A549 (cell line): ENCODE results near the gene MPC1. TPM values are rescaled to one million over a fixed set of nuclear protein-coding genes. Genes with fewer than 3 reads are reported as not detected.

Experiments used
- ATAC-seq, 2 experiments: fragments of 200-7000 bp in 1 of 2; fragments of >200 bp in 1 of 2; cut with Nextera tagmentation in 1 of 2; cut with Tn5 transposase in 1 of 2; 3 replicates each; pipeline versions ENCODE4 v1.8.0 to v1.9.1; 2018 to 2020; ENCODE audit warnings: mild to moderate bottlenecking in 1 of 2, moderate library complexity in 1 of 2
- CTCF ChIA-PET: fragments of 300-600 bp; sonication (Branson Sonifier 250); formaldehyde crosslinking; extraction: SDS; loops from one replicate; lab custom pipeline; 2021; ENCODE audit warnings: antibody characterized with exemption, inconsistent platforms; lab: Yijun Ruan, JAX
- POLR2A ChIA-PET: fragments of 350-600 bp; formaldehyde crosslinking; extraction: SDS; loops from one replicate; lab custom pipeline; 2021; ENCODE audit warnings: antibody characterized with exemption, inconsistent platforms; lab: Yijun Ruan, JAX
- DNase-seq, 2 experiments: peaks; one replicate each; pipeline versions ENCODE4 v3.0.0 to v3.0.0-alpha.2; 2011 to 2016; ENCODE audit warnings: low read depth in 1 of 2, low spot score in 1 of 2
- FAIRE-seq: peaks from 2 replicates; lab custom pipeline; 2011; peaks lifted over from hg19 to GRCh38; lab: Jason Lieb, UNC
- H3K27ac ChIP-seq, 2 experiments: fragments of >200 bp; sonication (Bioruptor Twin); formaldehyde crosslinking; 3 replicates each; pipeline ENCODE4 v1.5.1; 2016 to 2017
- H3K4me1 ChIP-seq: fragments of >200 bp; sonication (Bioruptor Twin); formaldehyde crosslinking; 3 replicates; pipeline ENCODE4 v1.6.1; 2016
- H3K4me2 ChIP-seq: fragments of >200 bp; sonication (Bioruptor Twin); formaldehyde crosslinking; 3 replicates; pipeline ENCODE4 v1.6.1; 2016
- H3K4me3 ChIP-seq: fragments of >200 bp; sonication (Bioruptor Twin); formaldehyde crosslinking; 3 replicates; pipeline ENCODE4 v1.5.1; 2016
- H3K9me3 ChIP-seq: fragments of >200 bp; sonication (Bioruptor Twin); formaldehyde crosslinking; 3 replicates; pipeline ENCODE4 v1.6.1; 2016
- ATOH8 ChIP-seq: fragments of 250-450 bp; sonication (Bioruptor Pico); IDR thresholded peaks from 2 replicates; pipeline ENCODE4 v1.5.0; 2020; ENCODE audit warnings: low read depth, mild to moderate bottlenecking, moderate library complexity
- BCL3 ChIP-seq: fragments of >200 bp; sonication (Bioruptor Twin); formaldehyde crosslinking; IDR thresholded peaks from 3 replicates; pipeline ENCODE4 v1.6.1; 2016
- CBX8 ChIP-seq: fragments of 200-600 bp; sonication (generic); IDR thresholded peaks from 2 replicates; pipeline ENCODE4 v1.6.1; 2016
- CHD2 ChIP-seq: fragments of 150-350 bp; IDR thresholded peaks from 2 replicates; pipeline ENCODE4 v1.6.1; 2014; ENCODE audit warnings: low read length; ENCODE audit not compliant: partially characterized antibody
- ELK1 ChIP-seq: fragments of 150-350 bp; IDR thresholded peaks from 2 replicates; pipeline ENCODE4 v1.6.1; 2014; ENCODE audit warnings: low read depth, mild to moderate bottlenecking, low read length
- EP300 ChIP-seq, 2 experiments: fragments of >200 bp; sonication (Bioruptor Twin); formaldehyde crosslinking; IDR thresholded peaks; 2 replicates in 1 of 2; 3 replicates in 1 of 2; pipeline ENCODE4 v1.6.1; 2016 to 2017
- ESRRA ChIP-seq: fragments of 150-350 bp; IDR thresholded peaks from 2 replicates; pipeline ENCODE4 v1.6.1; 2014; ENCODE audit warnings: mild to moderate bottlenecking, low read length, borderline replicate concordance
- FOSB ChIP-seq: fragments of 250-450 bp; sonication (Bioruptor Pico); IDR thresholded peaks from 2 replicates; pipeline ENCODE4 v1.5.0; 2020; ENCODE audit warnings: mild to moderate bottlenecking, moderate library complexity
- FOSL2 ChIP-seq, 2 experiments: fragments of 450-650 bp in 1 of 2; fragments of >200 bp in 1 of 2; sonication (Bioruptor Twin) in 1 of 2; formaldehyde crosslinking; IDR thresholded peaks; 2 replicates each; pipeline versions ENCODE4 v1.5.0 to v1.6.1; 2016 to 2020; ENCODE audit warnings: mild to moderate bottlenecking in 1 of 2, moderate library complexity in 1 of 2
- GATA3 ChIP-seq: IDR thresholded peaks from 2 replicates; pipeline ENCODE4 v1.6.1; 2012; ENCODE audit warnings: borderline replicate concordance
- HEYL ChIP-seq: fragments of 250-450 bp; sonication (Bioruptor Pico); IDR thresholded peaks from 2 replicates; pipeline ENCODE4 v1.8.0; 2021; ENCODE audit warnings: mild to moderate bottlenecking, moderate library complexity
- JUN ChIP-seq, 2 experiments: fragments of >200 bp; sonication (Bioruptor Twin); formaldehyde crosslinking; IDR thresholded peaks; 2 replicates in 1 of 2; 3 replicates in 1 of 2; pipeline ENCODE4 v1.6.1; 2016 to 2017
- JUNB ChIP-seq: fragments of >200 bp; sonication (Bioruptor Twin); formaldehyde crosslinking; IDR thresholded peaks from 2 replicates; pipeline ENCODE4 v1.6.1; 2016
- KDM5A ChIP-seq: fragments of 200-600 bp; sonication (generic); IDR thresholded peaks from 2 replicates; pipeline ENCODE4 v1.6.1; 2016; ENCODE audit warnings: antibody characterized with exemption, mild to moderate bottlenecking
- MAZ ChIP-seq: fragments of 150-350 bp; IDR thresholded peaks from 2 replicates; pipeline ENCODE4 v1.6.1; 2014; ENCODE audit warnings: antibody characterized with exemption, low read depth, low read length, borderline replicate concordance
- MYC ChIP-seq: IDR thresholded peaks from 2 replicates; pipeline ENCODE4 v1.6.1; 2012; ENCODE audit warnings: mild to moderate bottlenecking, inconsistent platforms, low read length, improper control_type of control experiment, borderline replicate concordance
- NPAS2 ChIP-seq: fragments of 250-450 bp; sonication (Bioruptor Pico); IDR thresholded peaks from 2 replicates; pipeline ENCODE4 v1.8.0; 2022; ENCODE audit warnings: mild to moderate bottlenecking, moderate library complexity, borderline replicate concordance
- PHF8 ChIP-seq: fragments of 200-600 bp; sonication (generic); IDR thresholded peaks from 2 replicates; pipeline ENCODE4 v1.6.1; 2016; ENCODE audit warnings: low read depth, mild to moderate bottlenecking, antibody characterized with exemption, moderate library complexity, borderline replicate concordance
- POLR2A ChIP-seq: IDR thresholded peaks from 2 replicates; pipeline ENCODE4 v1.6.1; 2012; ENCODE audit warnings: mild to moderate bottlenecking, low read length
- POLR2AphosphoS2 ChIP-seq: conservative IDR thresholded peaks from 2 replicates; pipeline ENCODE4 v1.6.1; 2012; ENCODE audit warnings: low read length, improper control_type of control experiment, inconsistent platforms
- RAD21 ChIP-seq, 2 experiments: fragments of >200 bp in 1 of 2; sonication (Bioruptor Twin) in 1 of 2; formaldehyde crosslinking in 1 of 2; IDR thresholded peaks in 1 of 2; conservative IDR thresholded peaks in 1 of 2; 2 replicates in 1 of 2; 3 replicates in 1 of 2; pipeline ENCODE4 v1.6.1; 2012 to 2018; ENCODE audit warnings: inconsistent platforms in 1 of 2
- RARB ChIP-seq: fragments of 250-450 bp; sonication (Bioruptor Pico); IDR thresholded peaks from 2 replicates; pipeline ENCODE4 v1.8.0; 2021; ENCODE audit warnings: mild to moderate bottlenecking, moderate library complexity
- REST ChIP-seq: fragments of 200-600 bp; sonication (generic); IDR thresholded peaks from 2 replicates; pipeline ENCODE4 v1.6.1; 2016; ENCODE audit warnings: antibody characterized with exemption, mild to moderate bottlenecking, moderate library complexity
- RNF2 ChIP-seq: fragments of 200-600 bp; sonication (generic); IDR thresholded peaks from 2 replicates; pipeline ENCODE4 v1.6.1; 2016; ENCODE audit warnings: low read depth, mild to moderate bottlenecking, antibody characterized with exemption, moderate library complexity, borderline replicate concordance
- SREBF2 ChIP-seq: fragments of 450-650 bp; IDR thresholded peaks from 2 replicates; pipeline ENCODE4 v1.6.1; 2014; ENCODE audit warnings: mild to moderate bottlenecking, moderate library complexity
- TFCP2L1 ChIP-seq: fragments of 250-450 bp; sonication (Bioruptor Pico); IDR thresholded peaks from 2 replicates; pipeline ENCODE4 v1.5.0; 2021; ENCODE audit warnings: mild to moderate bottlenecking
- ZNF302 ChIP-seq: fragments of 250-450 bp; sonication (Bioruptor Pico); IDR thresholded peaks from 2 replicates; pipeline ENCODE4 v1.9.0; 2021; ENCODE audit warnings: inconsistent platforms, mild to moderate bottlenecking, moderate library complexity
- WGBS: methylation state at CpG from one replicate; pipeline ENCODE4 v1.1.6; 2017; ENCODE audit errors: missing lambda C conversion rate; 5-methylcytosine and 5-hydroxymethylcytosine counted together
- polyA plus RNA-seq, 4 experiments: library from polyadenylated mRNA; depleted of rRNA in 3 of 4; stranded (reverse); fragments of >200 nt; fragmentation: RNase III in 1 of 4; extraction: RNeasy Plus Mini Kit Qiagen cat#74134 plus additional on column Dnase treatment in 1 of 4; gene quantifications; 2 replicates in 3 of 4; 3 replicates in 1 of 4; pipeline ENCODE4 v1.2.3, GENCODE V29; 2011 to 2017

MPC1 gene
- polyA plus RNA-seq, 2 of the 4 experiments (the other 2 are of a cell fraction): 4.4 to 7.7 TPM

- Histone ChIP-seq H3K9me3 (no peaks in the 10 kb centered on the region), H3K27ac (no peak overlapping the region), H3K4me2 (no peak overlapping the region), H3K4me3 (no peak overlapping the region), H3K4me1 (no peaks in the 10 kb centered on the region)
- 83% methylated on average over 1 of the region's 1 CpG for WGBS
- ChIA-PET CTCF (no interaction called here), POLR2A (no interaction called here)
- DNase-seq: no peak
- no peak for ATAC-seq
- FAIRE-seq: no peak
- no peak for TF ChIP-seq HEYL (CRISPR knock-in tag)
- TF ChIP-seq FOSB: no peak
- no peak for TF ChIP-seq CBX8
- TF ChIP-seq ZNF302 (CRISPR knock-in tag): no peak
- no peak for TF ChIP-seq RARB (CRISPR knock-in tag)
- no peak for TF ChIP-seq RAD21 (conservative IDR thresholded peaks at IDR 0.05 in 1 of 2, IDR thresholded peaks at IDR 0.05 in 1 of 2)
- TF ChIP-seq NPAS2 (CRISPR knock-in tag): no peak
- no peak for TF ChIP-seq ELK1
- TF ChIP-seq JUN (IDR thresholded peaks at IDR 0.05): no peak
- no peak for TF ChIP-seq FOSL2 (IDR thresholded peaks at IDR 0.05)
- TF ChIP-seq FOSL2 (CRISPR knock-in tag; IDR thresholded peaks at IDR 0.05): no peak
- TF ChIP-seq GATA3: no peak
- TF ChIP-seq PHF8: no peak
- TF ChIP-seq POLR2A: no peak
- TF ChIP-seq CHD2: no peak
- no peak for TF ChIP-seq RNF2
- TF ChIP-seq MYC: no peak
- TF ChIP-seq, all 56 proteins: peak for 0
Measured at GRCh38 chr6:166375013-166375412, 7.7 kb downstream of the MPC1 start.

GRCh38 chr6:166370489-166370888, 12.3 kb downstream of the MPC1 start:
- ChIA-PET CTCF (no interaction called here), POLR2A (no interaction called here)
- H3K4me2 ChIP-seq: no peak overlapping the region
- FAIRE-seq (no peak), ATAC-seq (no peak), DNase-seq (no peak)
- 77% methylated on average over 3 of the region's 3 CpGs for WGBS
- no peaks in the 10 kb centered on the region for H3K4me1 ChIP-seq
- no peak overlapping the region for H3K4me3 ChIP-seq
- TF ChIP-seq JUNB (no peak), BCL3 (no peak), POLR2AphosphoS2 (no peak), RAD21 (conservative IDR thresholded peaks at IDR 0.05 in 1 of 2, IDR thresholded peaks at IDR 0.05 in 1 of 2) (no peak), CHD2 (no peak), TFCP2L1 (CRISPR knock-in tag) (no peak), ATOH8 (CRISPR knock-in tag) (no peak), RNF2 (no peak), REST (no peak), ELK1 (no peak), FOSB (no peak), MAZ (no peak), HEYL (CRISPR knock-in tag) (no peak), EP300 (IDR thresholded peaks at IDR 0.05) (no peak), SREBF2 (no peak), CBX8 (no peak), ESRRA (no peak), KDM5A (no peak)
- no peaks in the 10 kb centered on the region for H3K9me3 ChIP-seq
- no peak overlapping the region for H3K27ac ChIP-seq
